SU-DHL-6 (cell line): Measurements from ENCODE around the gene RARG.
A peak's percentile ranks its signal among the peaks of the same experiment; 100 is the strongest.

Experiments used
- H2AFZ ChIP-seq: fragments of 200-600 bp; sonication (generic); 2 replicates; pipeline ENCODE4 v1.6.1; 2014; ENCODE audit warnings: low read depth, mild to moderate bottlenecking, moderate library complexity, mixed read lengths, antibody characterized with exemption, low read length; ENCODE audit not compliant: severe bottlenecking
- H3F3A ChIP-seq: fragments of 200-600 bp; shearing (Covaris generic); 2 replicates; pipeline ENCODE4 v1.6.0; 2016; ENCODE audit warnings: antibody characterized with exemption, mild to moderate bottlenecking; ENCODE audit not compliant: insufficient read depth
- H3K27ac ChIP-seq: fragments of 200-600 bp; sonication (generic); 2 replicates; pipeline ENCODE4 v1.5.1; 2016; ENCODE audit warnings: low read depth, mild to moderate bottlenecking, low read length, moderate library complexity, mixed read lengths
- H3K27me3 ChIP-seq: fragments of 200-600 bp; sonication (generic), shearing (Covaris generic); 2 replicates; pipeline ENCODE4 v1.6.0; 2014; ENCODE audit warnings: mild to moderate bottlenecking, low read length
- H3K36me3 ChIP-seq: fragments of 200-600 bp; sonication (generic); 2 replicates; pipeline ENCODE4 v1.6.1; 2014; ENCODE audit warnings: mild to moderate bottlenecking, low read length, mixed read lengths
- H3K4me2 ChIP-seq: fragments of 300-600, 200-600 bp; shearing (Covaris generic), sonication (generic); 2 replicates; pipeline ENCODE4 v1.6.0; 2014; ENCODE audit warnings: low read length, low read depth, mild to moderate bottlenecking; ENCODE audit not compliant: poor library complexity, severe bottlenecking
- H3K4me3 ChIP-seq: fragments of 200-600 bp; sonication (generic); 2 replicates; pipeline ENCODE4 v1.5.1; 2014; ENCODE audit warnings: antibody characterized with exemption, low read length, mild to moderate bottlenecking, mixed read lengths; ENCODE audit not compliant: insufficient read depth, poor library complexity, severe bottlenecking
- H3K79me2 ChIP-seq: fragments of 200-600 bp; sonication (generic); 2 replicates; pipeline ENCODE4 v1.6.1; 2014; ENCODE audit warnings: mild to moderate bottlenecking, low read length, moderate library complexity; ENCODE audit not compliant: insufficient read depth
- H3K9ac ChIP-seq: fragments of 200-600 bp; sonication (generic); 2 replicates; pipeline ENCODE4 v1.7.0; 2014; ENCODE audit warnings: mild to moderate bottlenecking, low read length
- H3K9me2 ChIP-seq: fragments of 200-600 bp; sonication (generic); replicated peaks from 2 replicates; pipeline ENCODE4 v1.6.1; 2014; ENCODE audit warnings: low read length; ENCODE audit not compliant: insufficient read depth
- H3K9me3 ChIP-seq: fragments of 200-600 bp; sonication (generic); 2 replicates; pipeline ENCODE4 v1.6.1; 2014; ENCODE audit warnings: low read length, mixed read lengths; ENCODE audit not compliant: insufficient read depth
- H4K20me1 ChIP-seq: fragments of 200-600 bp; sonication (generic); 2 replicates; pipeline ENCODE4 v1.6.1; 2014; ENCODE audit warnings: low read depth, mild to moderate bottlenecking, antibody characterized with exemption, low read length, moderate library complexity, mixed read lengths
- EZH2phosphoT487 ChIP-seq: fragments of 200-600 bp; sonication (generic), shearing (Covaris generic); conservative IDR thresholded peaks from 2 replicates; pipeline ENCODE4 v1.6.1; 2018; ENCODE audit warnings: mild to moderate bottlenecking, antibody characterized with exemption, low read length, moderate library complexity, mixed read lengths
- TF ChIP-seq, protein P1 (sequence below): fragments of 200-600 bp; sonication (generic); IDR thresholded peaks from one replicate; pipeline ENCODE4 v1.5.1; 2017; ENCODE audit warnings: antibody characterized with exemption, mild to moderate bottlenecking, low read length, moderate library complexity; ENCODE audit not compliant: insufficient read depth, poor library complexity, severe bottlenecking

Gene RARG

GRCh38 chr12:53268630-53269562 is 36.9 kb upstream of the RARG start:
- peak overlapping the region; percentile 66 for H2AFZ ChIP-seq
- peak overlapping the region; percentile 93 for H3K4me3 ChIP-seq
- no peaks in the 10 kb centered on the region for H3K9me3 ChIP-seq

DNA sequence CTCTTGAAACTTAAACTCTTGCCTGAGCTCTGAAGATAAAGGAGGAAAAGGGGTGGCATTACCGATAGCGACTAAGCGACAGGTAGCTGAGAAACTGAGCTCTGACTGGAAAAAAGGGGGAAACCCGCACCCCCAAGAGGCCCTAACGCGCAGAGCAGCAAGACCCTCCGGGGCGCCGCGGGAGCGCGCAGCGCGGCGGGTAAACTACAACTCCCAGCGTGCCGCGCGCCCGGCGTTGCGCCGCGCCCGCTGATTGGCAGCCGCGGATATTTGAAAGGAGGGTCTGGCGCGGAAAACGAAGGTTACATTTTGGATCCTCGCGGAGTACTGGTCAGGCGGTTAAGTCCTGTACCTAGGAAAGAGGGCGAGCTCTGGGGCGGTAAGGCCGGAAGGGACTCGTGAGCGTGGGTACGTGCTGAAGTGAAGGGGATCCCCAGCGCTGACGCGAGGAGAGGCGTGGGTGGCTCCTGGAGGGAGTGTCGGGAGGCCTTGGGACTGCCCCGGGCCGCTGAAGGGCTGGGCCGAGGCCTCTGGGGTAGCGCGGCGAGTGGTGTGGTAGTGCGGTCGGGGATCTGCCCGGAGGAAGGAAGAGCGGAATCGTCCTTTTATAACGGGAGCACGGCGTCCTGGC is 36.1 kb upstream of the RARG start, which contains the start of gene ESPL1:
Gene ESPL1 (plus strand): TSS at position 301 of the 631 bp plus-strand sequence. CDS start 468 bp downstream, outside the sequence.
- H4K20me1 ChIP-seq: no peaks in the 10 kb centered on the region
- peak within 1 kb of the TSS; percentile 71 for H3K27ac ChIP-seq

More at GRCh38 chr12:53268630-53269562, 36.9 kb upstream of the RARG start:
- H3F3A ChIP-seq: no peaks in the 10 kb centered on the region
- H3K36me3 ChIP-seq: peaks cover 5% of the 10 kb centered on the region; the same call in 1 of the 2 replicates
- H3K9me2 ChIP-seq: no peaks in the 10 kb centered on the region
- peak overlapping the region; percentile 71 for H3K27ac ChIP-seq
- no peak for TF ChIP-seq EZH2phosphoT487
- TF ChIP-seq, protein P1, sequence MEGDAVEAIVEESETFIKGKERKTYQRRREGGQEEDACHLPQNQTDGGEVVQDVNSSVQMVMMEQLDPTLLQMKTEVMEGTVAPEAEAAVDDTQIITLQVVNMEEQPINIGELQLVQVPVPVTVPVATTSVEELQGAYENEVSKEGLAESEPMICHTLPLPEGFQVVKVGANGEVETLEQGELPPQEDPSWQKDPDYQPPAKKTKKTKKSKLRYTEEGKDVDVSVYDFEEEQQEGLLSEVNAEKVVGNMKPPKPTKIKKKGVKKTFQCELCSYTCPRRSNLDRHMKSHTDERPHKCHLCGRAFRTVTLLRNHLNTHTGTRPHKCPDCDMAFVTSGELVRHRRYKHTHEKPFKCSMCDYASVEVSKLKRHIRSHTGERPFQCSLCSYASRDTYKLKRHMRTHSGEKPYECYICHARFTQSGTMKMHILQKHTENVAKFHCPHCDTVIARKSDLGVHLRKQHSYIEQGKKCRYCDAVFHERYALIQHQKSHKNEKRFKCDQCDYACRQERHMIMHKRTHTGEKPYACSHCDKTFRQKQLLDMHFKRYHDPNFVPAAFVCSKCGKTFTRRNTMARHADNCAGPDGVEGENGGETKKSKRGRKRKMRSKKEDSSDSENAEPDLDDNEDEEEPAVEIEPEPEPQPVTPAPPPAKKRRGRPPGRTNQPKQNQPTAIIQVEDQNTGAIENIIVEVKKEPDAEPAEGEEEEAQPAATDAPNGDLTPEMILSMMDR: no peak
- H3K27me3 ChIP-seq: no peaks in the 10 kb centered on the region
- H3K4me2 ChIP-seq: peak overlapping the region; percentile 83
- H4K20me1 ChIP-seq: no peaks in the 10 kb centered on the region
- peaks cover 27% of the 10 kb centered on the region for H3K79me2 ChIP-seq
- peak overlapping the region; percentile 78 for H3K9ac ChIP-seq

DNA sequence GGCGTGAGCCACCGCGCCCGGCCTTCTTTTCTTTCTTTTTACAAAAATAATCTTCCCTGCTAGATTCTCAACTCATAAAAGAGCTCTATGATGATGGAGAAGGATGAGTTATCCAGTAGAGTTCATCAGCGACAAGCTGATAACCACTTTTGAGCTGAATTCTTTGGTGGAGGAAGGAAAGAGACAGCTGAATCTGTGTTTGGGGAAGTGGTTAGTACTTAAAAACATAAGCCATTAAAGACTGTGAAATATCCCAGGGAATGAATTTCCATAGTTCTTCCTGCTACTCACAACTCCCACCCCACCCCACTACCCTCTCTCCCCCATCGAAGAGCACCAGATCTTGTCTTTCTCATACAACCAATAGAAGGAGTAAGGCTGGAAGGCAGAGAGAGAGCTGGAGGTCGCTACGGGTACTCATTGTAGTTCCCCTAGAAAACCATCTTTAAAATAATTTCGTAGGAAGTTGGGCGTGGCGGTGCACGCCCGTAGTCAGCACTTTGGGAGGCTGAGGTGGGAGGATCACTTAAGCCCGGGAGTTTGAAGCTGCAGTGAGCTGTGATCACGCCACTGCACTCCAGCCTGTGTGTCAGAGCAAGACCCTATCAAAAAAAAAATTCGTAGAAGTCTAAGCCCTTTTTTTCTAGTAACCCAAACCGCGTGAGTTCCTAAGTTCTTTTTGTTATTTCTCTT is 35.4 kb upstream of the RARG start:
- Histone ChIP-seq H2AFZ (peak overlapping the region; percentile 66), H3K36me3 (peaks cover 5% of the 10 kb centered on the region; the same call in 1 of the 2 replicates), H3K27me3 (no peaks in the 10 kb centered on the region), H3K9me3 (no peaks in the 10 kb centered on the region), H3K27ac (no peak overlapping the region), H3K9ac (peak overlapping the region; percentile 78), H3K79me2 (peaks cover 27% of the 10 kb centered on the region), H3K9me2 (no peaks in the 10 kb centered on the region), H3K4me2 (peak overlapping the region; percentile 83), H3F3A (0 out of 2 replicates have a peak, but pooled peaks cover 3% of the 10 kb centered on the region), H4K20me1 (no peaks in the 10 kb centered on the region), H3K4me3 (peak overlapping the region; percentile 93)
- TF ChIP-seq, protein P1: no peak
- TF ChIP-seq EZH2phosphoT487: no peak

More for the DNA sequence above, 36.1 kb upstream of the RARG start, which contains the start of gene ESPL1:
- Histone ChIP-seq H3K79me2 (peaks cover 27% of the 10 kb centered on the region), H2AFZ (peak within 1 kb of the TSS; percentile 66), H3F3A (no peaks in the 10 kb centered on the region), H3K27me3 (no peaks in the 10 kb centered on the region), H3K36me3 (peaks cover 5% of the 10 kb centered on the region; the same call in 1 of the 2 replicates), H3K9ac (peak within 1 kb of the TSS; percentile 78), H3K9me2 (no peaks in the 10 kb centered on the region), H3K4me2 (peak within 1 kb of the TSS; percentile 83), H3K9me3 (no peaks in the 10 kb centered on the region), H3K4me3 (peak within 1 kb of the TSS; percentile 93)
- TF ChIP-seq, protein P1: peak; percentile 59
- TF ChIP-seq EZH2phosphoT487: no peak
